ENCODE results near the gene TAF13.

Gene TAF13, protein sequence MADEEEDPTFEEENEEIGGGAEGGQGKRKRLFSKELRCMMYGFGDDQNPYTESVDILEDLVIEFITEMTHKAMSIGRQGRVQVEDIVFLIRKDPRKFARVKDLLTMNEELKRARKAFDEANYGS

DNA sequence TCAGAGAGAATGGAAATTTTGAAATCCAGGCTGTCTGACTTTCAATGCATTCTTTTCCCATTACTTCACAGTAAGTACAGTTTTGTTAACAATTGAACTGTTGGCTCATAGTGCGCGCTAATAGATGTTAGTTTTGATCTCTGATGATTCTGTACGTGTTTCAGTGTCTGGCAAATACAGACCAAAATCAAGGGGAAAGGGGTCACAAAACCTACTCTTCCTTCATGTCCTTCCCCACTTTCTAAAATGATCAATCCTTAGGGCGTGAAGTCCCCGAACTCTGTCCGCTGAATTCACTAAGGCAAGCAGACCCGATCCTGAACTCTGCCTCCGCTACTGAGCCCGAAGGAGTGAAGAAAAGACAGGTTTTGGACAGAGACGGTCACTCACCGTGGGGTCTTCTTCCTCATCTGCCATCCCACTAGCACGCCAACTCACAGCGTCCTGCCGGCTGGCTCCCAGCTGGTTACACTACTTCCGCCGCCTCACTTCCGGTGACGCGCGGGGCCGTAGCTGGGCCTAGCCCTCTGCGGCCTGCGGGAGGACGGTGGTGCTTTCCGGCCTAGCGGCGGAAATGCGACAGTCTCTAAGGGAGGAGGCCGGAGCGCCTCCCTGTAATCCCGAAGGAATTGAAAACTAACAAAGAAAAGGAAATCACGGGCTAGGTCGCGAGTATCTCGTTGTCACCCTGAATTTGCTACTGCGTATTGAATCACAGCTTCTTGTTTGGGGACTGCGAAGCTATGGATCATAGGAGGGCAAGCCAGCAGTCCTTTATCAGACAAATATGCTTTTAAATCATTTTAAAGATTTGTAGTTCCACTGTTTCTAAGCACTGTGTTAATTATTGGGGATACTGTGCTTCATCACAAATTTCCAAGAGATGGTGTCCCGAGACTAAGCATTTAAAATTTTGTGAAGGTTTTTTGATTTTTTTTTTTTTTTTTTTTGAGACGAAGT lies at the start of gene TAF13:
Gene TAF13 (minus strand): TSS at position 473 of the 960 bp plus-strand sequence. CDS start 56 bp downstream, at position 417.
- CTCF ChIA-PET: interaction anchor here (1.0 to 2.3 kb wide), 6 partner anchors 9 to 24 kb away, joined by 3 to 11 read pairs (median 4); partner anchors contain the start of gene TMEM167B
- H3K4me3 ChIP-seq (ENCODE audit: low read depth, low read length): peak within 1 kb of the TSS; percentile 87
- TF ChIP-seq CTCF (IDR thresholded peaks at IDR 0.05; ENCODE audit: insufficient read depth, low read length, missing control alignments): peak; percentile 36
- POLR2A ChIA-PET: interaction anchor here (0.5 to 1.5 kb wide), 11 partner anchors 11 to 363 kb away, joined by 3 to 12 read pairs (median 3); partner anchors contain the start of genes TMEM167B and WDR47
- peak; percentile 82 for DNase-seq (ENCODE audit: low read depth, low spot score)

DNA sequence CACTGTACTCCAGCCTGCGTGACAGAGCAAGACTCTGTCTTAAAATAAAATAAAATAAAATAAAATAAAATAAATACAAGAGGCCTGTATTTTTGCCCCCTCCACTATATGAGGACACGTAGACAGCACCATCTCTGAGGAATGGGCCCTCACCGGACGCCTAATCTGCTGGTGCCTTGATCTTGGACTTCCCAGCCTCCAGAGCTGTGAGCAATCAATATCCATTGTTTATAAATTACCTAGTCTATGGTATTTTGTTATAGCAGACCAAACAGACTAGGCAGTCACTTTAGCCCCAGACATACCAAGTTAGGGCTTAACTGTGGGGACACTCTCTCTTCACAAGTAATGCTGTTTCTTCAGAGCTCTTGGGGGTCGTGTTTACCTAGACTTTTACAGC lies 44.6 kb upstream of the TAF13 start:
- no peak for TF ChIP-seq CTCF (IDR thresholded peaks at IDR 0.05; ENCODE audit: insufficient read depth, low read length, missing control alignments)
- H3K4me3 ChIP-seq (ENCODE audit: low read depth, low read length): no peak overlapping the region
- ChIA-PET CTCF (interaction anchor here (1.2 to 5.1 kb wide), 2 partner anchors 8 to 10 kb away, joined by 5 to 58 read pairs; partner anchors contain the start of gene ELAPOR1), POLR2A (no interaction called here)
- no peak for DNase-seq (ENCODE audit: low read depth, low spot score)

GRCh38 chr1:109118089-109118488 lies 42.3 kb upstream of the TAF13 start:
- ChIA-PET CTCF (interaction anchor here (0.6 to 1.5 kb wide), 2 partner anchors 12 to 117 kb away, joined by 3 to 4 read pairs; no protein-coding TSS in a partner anchor), POLR2A (no interaction called here)
- DNase-seq (ENCODE audit: low read depth, low spot score): no peak
- no peak overlapping the region for H3K4me3 ChIP-seq (ENCODE audit: low read depth, low read length)
- TF ChIP-seq CTCF (IDR thresholded peaks at IDR 0.05; ENCODE audit: insufficient read depth, low read length, missing control alignments): no peak

DNA sequence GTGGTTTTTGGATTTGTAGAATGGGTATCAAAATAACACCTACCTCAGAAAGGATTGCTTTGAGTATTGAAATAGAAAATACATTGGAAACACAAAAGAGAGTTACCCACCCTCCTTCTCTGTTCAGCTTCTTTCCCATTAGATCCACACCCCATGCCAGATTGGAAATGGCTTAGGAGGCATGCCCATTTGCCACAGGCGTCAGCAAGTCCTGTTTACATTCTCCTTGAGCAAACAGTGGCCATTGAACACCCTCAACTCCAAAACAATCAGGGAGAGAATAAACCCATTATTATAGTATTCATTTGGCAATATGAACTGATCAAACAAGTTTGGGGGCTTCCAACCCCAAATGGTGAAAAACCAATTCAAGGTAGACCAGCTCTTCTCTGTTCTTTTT lies 40.5 kb upstream of the TAF13 start:
- no peak for TF ChIP-seq CTCF (IDR thresholded peaks at IDR 0.05; ENCODE audit: insufficient read depth, low read length, missing control alignments)
- ChIA-PET CTCF (interaction anchor here (1.5 to 5.8 kb wide), 6 partner anchors 9 to 416 kb away, joined by 3 to 76 read pairs (median 5); partner anchors contain the start of gene SORT1), POLR2A (interaction anchor here (0.6 to 1.1 kb wide), 2 partner anchors 14 to 16 kb away, joined by 3 to 7 read pairs; no protein-coding TSS in a partner anchor)
- no peak overlapping the region for H3K4me3 ChIP-seq (ENCODE audit: low read depth, low read length)
- no peak for DNase-seq (ENCODE audit: low read depth, low spot score)

DNA sequence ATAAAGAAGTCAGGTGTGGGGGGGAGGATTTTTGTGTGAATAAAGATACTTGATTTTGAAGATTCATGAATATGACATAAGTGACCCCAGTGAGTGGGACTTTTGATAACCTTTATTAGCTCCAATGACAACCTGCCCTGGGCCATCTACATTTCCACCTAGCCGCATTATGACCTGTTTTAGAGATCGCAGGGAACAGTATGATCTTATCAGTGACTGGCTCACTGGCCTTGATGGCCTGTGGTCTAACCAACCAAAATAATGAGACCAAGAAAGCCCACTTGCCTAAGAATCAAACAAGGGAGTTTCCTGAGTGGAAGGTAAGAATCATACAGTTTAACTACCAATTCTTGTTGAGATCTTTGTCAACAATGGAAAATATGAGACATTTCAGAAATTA lies 39.9 kb upstream of the TAF13 start:
- ChIA-PET POLR2A (interaction anchor here (1.1 kb wide), 1 partner anchor 15 kb away, joined by 7 read pairs; no protein-coding TSS in a partner anchor), CTCF (interaction anchor here (1.3 to 6.4 kb wide), 8 partner anchors 7 to 417 kb away, joined by 3 to 76 read pairs (median 6); partner anchors contain the start of genes SARS1 and SORT1)
- no peak for TF ChIP-seq CTCF (IDR thresholded peaks at IDR 0.05; ENCODE audit: insufficient read depth, low read length, missing control alignments)
- no peak overlapping the region for H3K4me3 ChIP-seq (ENCODE audit: low read depth, low read length)
- DNase-seq (ENCODE audit: low read depth, low spot score): no peak
